Measurements from ENCODE around the gene FOXO6.

Gene FOXO6

GRCh38 chr1:41357451-41358101 lies 3.7 kb upstream of the FOXO6 start:
- Histone ChIP-seq H3K27ac (no peak overlapping the region), H3K27me3 (replicated peaks) (peaks cover 12% of the 10 kb centered on the region), H3K36me3 (replicated peaks) (no peaks in the 10 kb centered on the region), H3K4me3 (ENCODE audit: low read depth, low read length) (no peak overlapping the region)
- in situ Hi-C loops (cut with HindIII; ENCODE audit: low pct_ligation_motif_present, low sequenced_read_pairs), result no loop called here
- DNase-seq, result no peak
- no peak for TF ChIP-seq CTCF (IDR thresholded peaks at IDR 0.05; ENCODE audit: low read depth, low read length, missing control alignments)

GRCh38 chr1:41358131-41359021 lies 2.9 kb upstream of the FOXO6 start:
- DNase-seq, result no peak
- H3K4me3 ChIP-seq (ENCODE audit: low read depth, low read length), result no peak overlapping the region
- peaks cover 20% of the 10 kb centered on the region for H3K27me3 ChIP-seq (replicated peaks)
- TF ChIP-seq CTCF (IDR thresholded peaks at IDR 0.05; ENCODE audit: low read depth, low read length, missing control alignments), result no peak
- H3K27ac ChIP-seq, result no peak overlapping the region
- no peaks in the 10 kb centered on the region for H3K36me3 ChIP-seq (replicated peaks)
- in situ Hi-C loops (cut with HindIII; ENCODE audit: low pct_ligation_motif_present, low sequenced_read_pairs), result no loop called here

GRCh38 chr1:41359211-41360073 lies 1.8 kb upstream of the FOXO6 start:
- Histone ChIP-seq H3K27me3 (replicated peaks) (peaks cover 27% of the 10 kb centered on the region), H3K4me3 (ENCODE audit: low read depth, low read length) (no peak overlapping the region), H3K27ac (no peak overlapping the region), H3K36me3 (replicated peaks) (no peaks in the 10 kb centered on the region)
- no peak for TF ChIP-seq CTCF (IDR thresholded peaks at IDR 0.05; ENCODE audit: low read depth, low read length, missing control alignments)
- no peak for DNase-seq
- in situ Hi-C loops (cut with HindIII; ENCODE audit: low pct_ligation_motif_present, low sequenced_read_pairs), result no loop called here

- no peak overlapping the region for H3K4me3 ChIP-seq (ENCODE audit: low read depth, low read length)
- no peak overlapping the region for H3K27ac ChIP-seq
- peaks cover 28% of the 10 kb centered on the region for H3K27me3 ChIP-seq (replicated peaks)
- in situ Hi-C loops (cut with HindIII; ENCODE audit: low pct_ligation_motif_present, low sequenced_read_pairs), result no loop called here
- H3K36me3 ChIP-seq (replicated peaks), result no peaks in the 10 kb centered on the region
- TF ChIP-seq CTCF (IDR thresholded peaks at IDR 0.05; ENCODE audit: low read depth, low read length, missing control alignments), result no peak
- no peak for DNase-seq
Measured at GRCh38 chr1:41360074-41360785, 1.0 kb upstream of the FOXO6 start.
